Measurements from ENCODE around the gene APCDD1.

The APCDD1 gene

GRCh38 chr18:10508591-10508990 is 54.2 kb downstream of the APCDD1 start:
- no peak for DNase-seq
- no peak for TF ChIP-seq GATA1 (IDR thresholded peaks at IDR 0.05; ENCODE audit: low read depth, low read length)
- TF ChIP-seq POLR2A (IDR thresholded peaks at IDR 0.05; ENCODE audit: low read length) = no peak

- TF ChIP-seq POLR2A (IDR thresholded peaks at IDR 0.05; ENCODE audit: low read length) = no peak
- no peak for TF ChIP-seq GATA1 (IDR thresholded peaks at IDR 0.05; ENCODE audit: low read depth, low read length)
- no peak for DNase-seq
Measured at GRCh38 chr18:10511236-10511635, 56.8 kb downstream of the APCDD1 start.

- no peak for TF ChIP-seq POLR2A (IDR thresholded peaks at IDR 0.05; ENCODE audit: low read length)
- no peak for TF ChIP-seq GATA1 (IDR thresholded peaks at IDR 0.05; ENCODE audit: low read depth, low read length)
Measured at GRCh38 chr18:10514082-10514481, 59.6 kb downstream of the APCDD1 start.

GRCh38 chr18:10514601-10515000 is 60.2 kb downstream of the APCDD1 start:
- DNase-seq = no peak
- no peak for TF ChIP-seq GATA1 (IDR thresholded peaks at IDR 0.05; ENCODE audit: low read depth, low read length)
- TF ChIP-seq POLR2A (IDR thresholded peaks at IDR 0.05; ENCODE audit: low read length) = no peak

More at GRCh38 chr18:10514082-10514481, 59.6 kb downstream of the APCDD1 start:
- no peak for DNase-seq

GRCh38 chr18:10515456-10515855 is 61.0 kb downstream of the APCDD1 start:
- DNase-seq = no peak
- no peak for TF ChIP-seq GATA1 (IDR thresholded peaks at IDR 0.05; ENCODE audit: low read depth, low read length)
- no peak for TF ChIP-seq POLR2A (IDR thresholded peaks at IDR 0.05; ENCODE audit: low read length)

- DNase-seq = no peak
- TF ChIP-seq POLR2A (IDR thresholded peaks at IDR 0.05; ENCODE audit: low read length) (no peak), GATA1 (IDR thresholded peaks at IDR 0.05; ENCODE audit: low read depth, low read length) (no peak)
Measured at GRCh38 chr18:10516078-10516477, 61.6 kb downstream of the APCDD1 start.

- TF ChIP-seq GATA1 (IDR thresholded peaks at IDR 0.05; ENCODE audit: low read depth, low read length) (no peak), POLR2A (IDR thresholded peaks at IDR 0.05; ENCODE audit: low read length) (no peak)
- DNase-seq = no peak
Measured at GRCh38 chr18:10518595-10519255, 64.3 kb downstream of the APCDD1 start.

GRCh38 chr18:10519366-10519765 is 64.9 kb downstream of the APCDD1 start:
- no peak for TF ChIP-seq POLR2A (IDR thresholded peaks at IDR 0.05; ENCODE audit: low read length)
- TF ChIP-seq GATA1 (IDR thresholded peaks at IDR 0.05; ENCODE audit: low read depth, low read length) = no peak
- no peak for DNase-seq

- peak; percentile 81 to 82 for DNase-seq
- TF ChIP-seq GATA1 (IDR thresholded peaks at IDR 0.05; ENCODE audit: low read depth, low read length) (no peak), POLR2A (IDR thresholded peaks at IDR 0.05; ENCODE audit: low read length) (no peak)
Measured at GRCh38 chr18:10519999-10520935, 65.8 kb downstream of the APCDD1 start.

- TF ChIP-seq GATA1 (IDR thresholded peaks at IDR 0.05; ENCODE audit: low read depth, low read length) = no peak
- TF ChIP-seq POLR2A (IDR thresholded peaks at IDR 0.05; ENCODE audit: low read length) = no peak
- DNase-seq = no peak
Measured at GRCh38 chr18:10521566-10521965, 67.1 kb downstream of the APCDD1 start.

GRCh38 chr18:10522574-10522973 is 68.1 kb downstream of the APCDD1 start:
- DNase-seq = no peak
- TF ChIP-seq GATA1 (IDR thresholded peaks at IDR 0.05; ENCODE audit: low read depth, low read length) = no peak
- no peak for TF ChIP-seq POLR2A (IDR thresholded peaks at IDR 0.05; ENCODE audit: low read length)

GRCh38 chr18:10523544-10523943 is 69.1 kb downstream of the APCDD1 start:
- no peak for DNase-seq
- no peak for TF ChIP-seq GATA1 (IDR thresholded peaks at IDR 0.05; ENCODE audit: low read depth, low read length)
- TF ChIP-seq POLR2A (IDR thresholded peaks at IDR 0.05; ENCODE audit: low read length) = no peak

- peak in 1 of 2 experiments; percentile 35 for DNase-seq
- TF ChIP-seq GATA1 (IDR thresholded peaks at IDR 0.05; ENCODE audit: low read depth, low read length) (no peak), POLR2A (IDR thresholded peaks at IDR 0.05; ENCODE audit: low read length) (no peak)
Measured at GRCh38 chr18:10524507-10525370, 70.3 kb downstream of the APCDD1 start.

- DNase-seq = no peak
Measured at GRCh38 chr18:10525371-10525691, 70.9 kb downstream of the APCDD1 start.

More at GRCh38 chr18:10525371-10525691, 70.9 kb downstream of the APCDD1 start:
- TF ChIP-seq POLR2A (IDR thresholded peaks at IDR 0.05; ENCODE audit: low read length) (no peak), GATA1 (IDR thresholded peaks at IDR 0.05; ENCODE audit: low read depth, low read length) (no peak)

Data from erythroblast (primary cell).